Activated T-cell treated with anti-CD3 and anti-CD28 coated beads for 4 hours (primary cell): ENCODE measurements around the gene OR2F1.

ENCODE experiments used
- DNase-seq: peaks from one replicate; pipeline ENCODE4 v3.0.0-alpha.2; 2020

Gene OR2F1

GRCh38 chr7:143954544-143954943 is at the start of gene OR2F1:
Gene OR2F1 (plus strand): TSS chr7:143954844. CDS start chr7:143959971, 5,127 bp downstream.
- no peak for DNase-seq

- no peak for DNase-seq
These were observed 49.1 kb upstream of the OR2F1 start for GRCh38 chr7:143905509-143905908.

- no peak for DNase-seq
These were observed 48.5 kb upstream of the OR2F1 start for GRCh38 chr7:143906151-143906550.

GRCh38 chr7:143906895-143907294 is 47.7 kb upstream of the OR2F1 start:
- DNase-seq, result no peak

- DNase-seq, result no peak
These were observed 46.5 kb upstream of the OR2F1 start for GRCh38 chr7:143908120-143908519.

GRCh38 chr7:143909863-143910262 is 44.8 kb upstream of the OR2F1 start:
- DNase-seq, result no peak

- no peak for DNase-seq
These were observed 44.0 kb upstream of the OR2F1 start for GRCh38 chr7:143910473-143911248.

- DNase-seq, result no peak
These were observed 40.6 kb upstream of the OR2F1 start for GRCh38 chr7:143913945-143914615.

GRCh38 chr7:143914938-143915652 is 39.5 kb upstream of the OR2F1 start:
- DNase-seq, result no peak

- DNase-seq, result no peak
These were observed 29.8 kb upstream of the OR2F1 start for GRCh38 chr7:143924851-143925250.

- DNase-seq, result no peak
These were observed 25.3 kb upstream of the OR2F1 start for GRCh38 chr7:143929224-143929920.

- no peak for DNase-seq
These were observed 22.9 kb upstream of the OR2F1 start for GRCh38 chr7:143931739-143932138.

GRCh38 chr7:143934526-143935325 is 19.9 kb upstream of the OR2F1 start, which contains the start of gene OR2F2:
Gene OR2F2 (plus strand): TSS chr7:143935233. CDS start chr7:143935233, 0 bp downstream.
- DNase-seq, result no peak

GRCh38 chr7:143936087-143937009 is 18.3 kb upstream of the OR2F1 start:
- DNase-seq, result no peak

- no peak for DNase-seq
These were observed 16.0 kb upstream of the OR2F1 start for GRCh38 chr7:143938379-143939243.

GRCh38 chr7:143945423-143945822 is 9.2 kb upstream of the OR2F1 start:
- no peak for DNase-seq

GRCh38 chr7:143947111-143947510 is 7.5 kb upstream of the OR2F1 start:
- DNase-seq, result no peak

- DNase-seq, result no peak
These were observed 5.9 kb upstream of the OR2F1 start for GRCh38 chr7:143948733-143949132.

GRCh38 chr7:143953421-143953820 is 1.2 kb upstream of the OR2F1 start:
- no peak for DNase-seq

GRCh38 chr7:143954135-143954534 is 509 bp upstream of the OR2F1 start:
- DNase-seq, result no peak
